Astrocyte of the spinal cord (primary cell): ENCODE data around the gene RBMS3.

Experiments used
- DNase-seq: peaks from one replicate; pipeline ENCODE4 v3.0.0; 2011; ENCODE audit warnings: low read depth, low spot score
- H3K4me3 ChIP-seq: 2 replicates; pipeline ENCODE4 v1.5.1; 2011; ENCODE audit warnings: low read depth, mild to moderate bottlenecking, low read length, moderate library complexity
- in situ Hi-C: cut with HindIII; loops from 2 replicates; pipeline ENCODE4 v1.10.0; 2017; ENCODE audit warnings: low sequenced_read_pairs
- TF ChIP-seq, protein P1 (sequence below): IDR thresholded peaks from 2 replicates; pipeline ENCODE4 v1.5.1; 2012; ENCODE audit warnings: low read depth, mild to moderate bottlenecking, low read length, inconsistent platforms

Gene RBMS3

GRCh38 chr3:29242296-29242695, 38.6 kb upstream of the RBMS3 start:
- in situ Hi-C loops, result no loop called here
- no peak overlapping the region for H3K4me3 ChIP-seq
- TF ChIP-seq, protein P1, sequence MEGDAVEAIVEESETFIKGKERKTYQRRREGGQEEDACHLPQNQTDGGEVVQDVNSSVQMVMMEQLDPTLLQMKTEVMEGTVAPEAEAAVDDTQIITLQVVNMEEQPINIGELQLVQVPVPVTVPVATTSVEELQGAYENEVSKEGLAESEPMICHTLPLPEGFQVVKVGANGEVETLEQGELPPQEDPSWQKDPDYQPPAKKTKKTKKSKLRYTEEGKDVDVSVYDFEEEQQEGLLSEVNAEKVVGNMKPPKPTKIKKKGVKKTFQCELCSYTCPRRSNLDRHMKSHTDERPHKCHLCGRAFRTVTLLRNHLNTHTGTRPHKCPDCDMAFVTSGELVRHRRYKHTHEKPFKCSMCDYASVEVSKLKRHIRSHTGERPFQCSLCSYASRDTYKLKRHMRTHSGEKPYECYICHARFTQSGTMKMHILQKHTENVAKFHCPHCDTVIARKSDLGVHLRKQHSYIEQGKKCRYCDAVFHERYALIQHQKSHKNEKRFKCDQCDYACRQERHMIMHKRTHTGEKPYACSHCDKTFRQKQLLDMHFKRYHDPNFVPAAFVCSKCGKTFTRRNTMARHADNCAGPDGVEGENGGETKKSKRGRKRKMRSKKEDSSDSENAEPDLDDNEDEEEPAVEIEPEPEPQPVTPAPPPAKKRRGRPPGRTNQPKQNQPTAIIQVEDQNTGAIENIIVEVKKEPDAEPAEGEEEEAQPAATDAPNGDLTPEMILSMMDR, result no peak
- DNase-seq, result no peak

DNA sequence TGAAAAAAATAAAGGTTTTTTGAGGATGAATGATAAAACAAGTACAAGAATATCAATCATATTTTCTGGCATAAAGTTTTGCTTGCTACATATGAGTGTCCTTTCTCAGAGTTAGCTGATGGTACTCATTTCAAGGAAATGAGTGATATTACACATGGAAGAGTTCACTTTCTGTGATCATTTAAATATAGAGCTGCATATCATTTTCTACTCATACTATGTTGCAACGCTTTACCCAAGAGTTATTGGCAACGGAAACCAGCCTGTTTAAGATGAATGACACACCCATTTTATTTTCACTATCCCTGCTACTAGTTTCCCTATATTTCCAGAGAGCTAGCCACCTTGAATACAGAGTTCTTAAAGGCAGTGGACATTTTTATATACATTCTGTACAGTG, 35.4 kb upstream of the RBMS3 start:
- in situ Hi-C loops, result no loop called here
- TF ChIP-seq, protein P1, result no peak
- H3K4me3 ChIP-seq, result no peak overlapping the region
- no peak for DNase-seq

DNA sequence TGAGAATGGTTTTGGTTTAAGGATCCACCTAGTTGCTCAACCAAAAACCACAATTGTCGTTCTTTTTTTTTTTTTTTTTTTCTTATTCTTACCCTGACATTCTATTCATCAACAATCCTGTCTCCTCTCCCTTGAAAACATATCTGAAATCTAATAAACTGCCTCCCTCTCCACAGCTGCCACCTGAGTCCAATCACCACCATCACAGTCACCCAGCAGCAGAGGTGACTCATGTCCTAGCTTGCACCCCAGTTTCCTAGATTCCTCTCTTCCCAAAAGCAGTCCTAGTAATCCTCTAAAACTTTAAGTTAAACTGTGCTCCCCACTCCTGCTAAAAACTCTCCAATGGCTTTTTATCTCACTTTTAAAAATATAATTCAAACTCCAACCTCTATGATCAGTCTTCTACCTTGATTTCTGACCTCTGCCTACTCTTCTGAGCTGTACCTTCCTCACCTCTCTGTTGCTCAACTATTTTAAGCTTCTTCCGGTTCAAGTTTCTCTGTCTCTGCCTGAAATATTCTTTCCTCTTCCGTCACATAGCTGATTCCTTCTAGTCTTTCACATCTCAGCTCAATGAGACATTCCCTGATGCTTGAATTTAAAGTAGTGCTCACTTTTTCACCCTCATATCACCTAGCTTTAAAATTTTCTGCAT, 33.7 kb upstream of the RBMS3 start:
- TF ChIP-seq, protein P1, result no peak
- DNase-seq, result no peak
- in situ Hi-C loops, result no loop called here
- no peak overlapping the region for H3K4me3 ChIP-seq

DNA sequence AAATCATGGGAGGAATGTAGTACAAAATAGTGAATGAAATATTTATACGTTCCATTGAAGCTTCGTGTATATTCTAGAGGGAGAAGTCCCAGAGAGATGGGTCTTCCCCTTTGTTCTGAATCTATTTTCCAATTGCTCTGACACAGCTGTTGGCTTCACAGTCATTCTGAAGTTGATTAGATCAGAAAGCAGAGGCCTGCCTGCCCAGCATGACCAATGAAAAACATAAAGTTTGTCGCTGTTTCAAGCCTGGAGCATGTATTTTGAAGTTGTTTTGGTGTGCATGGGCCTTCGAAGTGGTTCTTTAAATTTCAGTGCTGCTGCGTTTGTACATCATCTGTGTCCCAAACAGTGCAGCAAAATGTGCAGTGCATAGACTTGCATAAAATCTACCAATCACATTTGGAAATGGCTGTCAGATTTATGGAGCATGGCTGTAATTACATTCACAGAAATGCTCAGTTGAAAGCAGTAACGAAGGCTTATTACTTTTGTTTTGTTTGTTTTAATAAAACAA, 31.0 kb upstream of the RBMS3 start:
- in situ Hi-C loops, result no loop called here
- H3K4me3 ChIP-seq, result no peak overlapping the region
- DNase-seq, result no peak
- TF ChIP-seq, protein P1, result no peak

- peak; percentile 44 for DNase-seq
- in situ Hi-C loops, result no loop called here
- TF ChIP-seq, protein P1, result no peak
- H3K4me3 ChIP-seq, result no peak overlapping the region
Observed at GRCh38 chr3:29255854-29256696, 24.8 kb upstream of the RBMS3 start.

GRCh38 chr3:29258161-29258560, 22.7 kb upstream of the RBMS3 start:
- no peak overlapping the region for H3K4me3 ChIP-seq
- DNase-seq, result no peak
- in situ Hi-C loops, result no loop called here
- TF ChIP-seq, protein P1, result no peak
